Measurements from ENCODE around the gene DERL3.

- TF ChIP-seq ESRRA (CRISPR knock-in tag; IDR thresholded peaks at IDR 0.05; ENCODE audit: borderline replicate concordance), result no peak
- TF ChIP-seq NFE2L1 (CRISPR knock-in tag; IDR thresholded peaks at IDR 0.05), result no peak
- no peak for TF ChIP-seq CTCF (IDR thresholded peaks at IDR 0.05)
- TF ChIP-seq GABPB1 (CRISPR knock-in tag; IDR thresholded peaks at IDR 0.05), result no peak
- no peak for TF ChIP-seq ATF6 (CRISPR knock-in tag; IDR thresholded peaks at IDR 0.05)
Measured at GRCh38 chr22:23804781-23805291, 34.0 kb downstream of the DERL3 start.

Measured in WTC11 (cell line).